ENCODE results near the gene JMJD1C.

DNA sequence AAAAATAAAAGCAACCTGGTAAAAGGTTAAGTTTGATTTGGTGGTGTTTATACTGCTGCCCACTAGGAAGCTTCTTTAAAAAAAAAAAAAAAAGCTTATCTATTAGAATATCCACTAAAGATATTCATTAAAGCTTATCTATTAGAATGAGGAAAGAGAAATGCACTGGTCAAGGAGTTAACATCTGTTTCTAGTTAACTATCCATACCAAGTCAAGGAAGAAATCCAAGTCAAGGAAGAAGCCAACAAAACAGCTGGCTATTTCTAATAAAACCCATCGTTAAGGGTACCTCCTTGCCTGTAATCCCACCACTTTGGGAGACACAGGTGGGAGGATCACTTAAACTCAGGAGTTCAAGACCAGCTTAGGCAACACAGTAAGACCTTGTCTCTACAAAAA lies 82.6 kb downstream of the JMJD1C start:
- TF ChIP-seq CTCF (IDR thresholded peaks at IDR 0.05; ENCODE audit: low read depth, low read length, poor library complexity, severe bottlenecking) (no peak), EZH2phosphoT487 (IDR thresholded peaks at IDR 0.05; ENCODE audit: borderline replicate concordance, low read length) (no peak)
